Urinary bladder (tissue), 4 donors: Measurements from ENCODE around the gene HINT3. TPM values are rescaled to one million over a fixed set of nuclear protein-coding genes. Genes with fewer than 3 reads are reported as not detected.
"Not testable (repeated sequence)": the region's sequence is repeated elsewhere in the genome, so short reads cannot be mapped to it uniquely, and the experiment has no call there.

Experiments
- DNase-seq: peaks from one replicate; pipeline ENCODE4 v3.0.0-alpha.2; 2015; ENCODE audit errors: extremely low spot score
- H3K27ac ChIP-seq: one replicate; pipeline ENCODE4 v1.5.1; 2013; ENCODE audit warnings: low read depth, mild to moderate bottlenecking, moderate library complexity
- H3K36me3 ChIP-seq: one replicate; pipeline ENCODE4 v1.6.1; 2013; ENCODE audit warnings: mild to moderate bottlenecking, moderate library complexity; ENCODE audit not compliant: insufficient read depth
- H3K4me1 ChIP-seq: one replicate; pipeline ENCODE4 v1.6.1; 2013; ENCODE audit warnings: mild to moderate bottlenecking, moderate library complexity; ENCODE audit not compliant: insufficient read depth
- H3K4me3 ChIP-seq: one replicate; pipeline ENCODE4 v1.5.1; 2013; ENCODE audit warnings: low read depth, low read length
- WGBS: extraction: QIAGEN DNeasy Blood & Tissue Kit; methylation state at CpG from one replicate; pipeline ENCODE4 v1.1.7; 2013; 5-methylcytosine and 5-hydroxymethylcytosine counted together
- polyA plus RNA-seq: library from polyadenylated mRNA; stranded (reverse); fragments of 200-250 nt; gene quantifications from one replicate; pipeline ENCODE4 v1.2.3, GENCODE V29; 2013
- total RNA-seq: library from RNA; depleted of rRNA; stranded (reverse); fragments of >200 nt; gene quantifications from one replicate; pipeline ENCODE4 v1.2.3, GENCODE V29; 2014
- donor health status: healthy with polysubstance abuse.
- donor health status: healthy.

The HINT3 gene
- total and polyA plus RNA-seq, 2 donors: 25.5 to 44.8 TPM

GRCh38 chr6:125945378-125946141 is 11.0 kb upstream of the HINT3 start:
- Histone ChIP-seq H3K4me1 (no peaks in the 10 kb centered on the region), H3K4me3 (no peak overlapping the region), H3K36me3 (no peaks in the 10 kb centered on the region), H3K27ac (peak overlapping the region; percentile 71)
- 55% methylated on average over 1 of the region's 1 CpG for WGBS
- no peak for DNase-seq

DNA sequence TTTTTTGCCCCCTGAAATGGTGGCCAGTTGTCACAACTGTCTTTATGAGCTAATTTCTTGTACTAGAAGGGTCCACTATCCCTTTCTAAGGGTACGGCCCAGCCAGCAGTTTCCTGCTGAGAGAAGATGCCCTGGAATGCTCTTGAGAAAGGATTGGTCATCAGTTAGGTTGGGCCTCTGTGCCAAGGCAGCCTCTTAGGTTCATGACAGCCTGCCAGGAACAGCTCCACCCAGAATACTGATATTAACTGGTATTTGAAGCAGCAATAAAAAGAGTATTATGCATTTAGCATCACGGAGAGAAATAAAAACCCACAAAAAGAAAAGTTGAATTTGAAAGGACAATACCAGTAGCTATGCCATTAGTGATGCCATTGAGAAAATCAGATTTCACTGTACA is 9.0 kb upstream of the HINT3 start:
- DNase-seq: no peak
- no peak overlapping the region for H3K27ac ChIP-seq

DNA sequence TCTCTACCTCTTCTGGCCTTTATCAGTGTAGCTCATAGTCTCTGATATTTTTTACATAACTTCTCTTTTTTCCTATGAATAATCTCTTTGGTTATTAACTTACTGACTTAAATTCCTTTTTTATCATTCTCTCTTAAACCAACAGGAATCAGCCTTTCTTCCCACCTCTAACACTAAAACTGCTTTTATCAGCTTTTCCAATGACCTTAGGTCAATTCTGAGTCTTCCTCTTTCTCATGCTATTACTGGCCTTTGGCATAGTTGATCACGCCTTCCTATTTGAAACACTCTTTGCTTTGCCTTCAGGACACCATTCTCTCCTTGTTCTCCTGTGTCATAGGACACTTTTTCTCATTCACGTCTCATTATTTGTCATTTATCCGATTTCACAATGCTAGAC is 8.1 kb upstream of the HINT3 start:
- Histone ChIP-seq H3K36me3 (no peaks in the 10 kb centered on the region), H3K4me3 (no peak overlapping the region), H3K27ac (no peak overlapping the region), H3K4me1 (no peaks in the 10 kb centered on the region)
- DNase-seq: no peak
- 90% methylated on average over 3 of the region's 3 CpGs for WGBS

More for the DNA sequence above, 9.0 kb upstream of the HINT3 start:
- 68% methylated on average over 2 of the region's 2 CpGs for WGBS
- H3K36me3 ChIP-seq: no peaks in the 10 kb centered on the region
- H3K4me1 ChIP-seq: no peaks in the 10 kb centered on the region
- no peak overlapping the region for H3K4me3 ChIP-seq

GRCh38 chr6:125949069-125949468 is 7.5 kb upstream of the HINT3 start:
- DNase-seq: no peak
- H3K36me3 ChIP-seq: no peaks in the 10 kb centered on the region
- no peaks in the 10 kb centered on the region for H3K4me1 ChIP-seq
- no peak overlapping the region for H3K4me3 ChIP-seq
- H3K27ac ChIP-seq: no peak overlapping the region
- 85% methylated on average over 2 of the region's 2 CpGs for WGBS

DNA sequence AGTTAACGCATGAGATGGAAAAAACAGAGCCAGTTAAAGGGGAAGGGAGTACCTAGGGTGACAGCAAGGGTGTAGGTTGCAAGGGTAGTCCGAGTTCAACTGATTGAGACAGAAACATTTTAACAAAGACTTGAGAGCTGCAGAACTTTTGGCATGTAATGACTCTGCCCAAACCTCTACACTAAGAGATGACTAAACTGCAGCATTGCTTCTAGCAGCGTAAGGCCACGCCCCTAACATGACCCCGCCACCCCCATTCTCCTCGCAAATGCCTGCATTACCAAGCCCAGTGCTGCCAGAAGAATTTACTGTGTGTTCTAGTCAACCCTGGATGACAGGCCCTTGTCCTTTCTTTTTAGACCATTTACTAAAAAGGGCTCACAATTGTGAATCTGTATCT is 6.3 kb upstream of the HINT3 start:
- Histone ChIP-seq H3K27ac (no peak overlapping the region), H3K36me3 (no peaks in the 10 kb centered on the region), H3K4me1 (no peaks in the 10 kb centered on the region), H3K4me3 (no peak overlapping the region)
- WGBS: 76% methylated on average over 6 of the region's 6 CpGs
- no peak for DNase-seq

DNA sequence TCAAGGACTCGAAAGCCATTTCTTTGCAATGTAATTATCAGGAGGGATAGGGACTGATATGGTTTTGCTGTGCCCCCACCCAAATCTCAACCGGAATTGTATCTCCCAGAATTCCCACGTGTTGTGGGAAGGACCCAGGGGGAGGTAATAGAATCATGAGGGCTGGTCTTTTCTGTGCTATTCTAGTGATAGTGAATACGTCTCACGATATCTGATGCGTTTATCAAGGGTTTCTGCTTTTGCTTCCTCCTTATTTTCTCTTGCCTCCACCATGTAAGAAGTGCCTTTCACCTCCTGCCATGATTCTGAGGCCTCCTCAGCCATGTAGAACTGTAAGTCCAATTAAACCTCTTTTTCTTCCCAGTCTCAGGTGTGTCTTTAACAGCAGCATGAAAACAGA is 5.9 kb upstream of the HINT3 start:
- 83% methylated on average over 6 of the region's 6 CpGs for WGBS
- DNase-seq, H3K4me3 ChIP-seq, H3K36me3 ChIP-seq, H3K4me1 ChIP-seq, H3K27ac ChIP-seq: not testable (repeated sequence)

- no peak overlapping the region for H3K27ac ChIP-seq
- WGBS: 78% methylated on average over 1 of the region's 1 CpG
- H3K36me3 ChIP-seq: no peaks in the 10 kb centered on the region
- H3K4me3 ChIP-seq: no peak overlapping the region
- no peaks in the 10 kb centered on the region for H3K4me1 ChIP-seq
- DNase-seq: no peak
These were observed 5.2 kb upstream of the HINT3 start for GRCh38 chr6:125951323-125951722.

DNA sequence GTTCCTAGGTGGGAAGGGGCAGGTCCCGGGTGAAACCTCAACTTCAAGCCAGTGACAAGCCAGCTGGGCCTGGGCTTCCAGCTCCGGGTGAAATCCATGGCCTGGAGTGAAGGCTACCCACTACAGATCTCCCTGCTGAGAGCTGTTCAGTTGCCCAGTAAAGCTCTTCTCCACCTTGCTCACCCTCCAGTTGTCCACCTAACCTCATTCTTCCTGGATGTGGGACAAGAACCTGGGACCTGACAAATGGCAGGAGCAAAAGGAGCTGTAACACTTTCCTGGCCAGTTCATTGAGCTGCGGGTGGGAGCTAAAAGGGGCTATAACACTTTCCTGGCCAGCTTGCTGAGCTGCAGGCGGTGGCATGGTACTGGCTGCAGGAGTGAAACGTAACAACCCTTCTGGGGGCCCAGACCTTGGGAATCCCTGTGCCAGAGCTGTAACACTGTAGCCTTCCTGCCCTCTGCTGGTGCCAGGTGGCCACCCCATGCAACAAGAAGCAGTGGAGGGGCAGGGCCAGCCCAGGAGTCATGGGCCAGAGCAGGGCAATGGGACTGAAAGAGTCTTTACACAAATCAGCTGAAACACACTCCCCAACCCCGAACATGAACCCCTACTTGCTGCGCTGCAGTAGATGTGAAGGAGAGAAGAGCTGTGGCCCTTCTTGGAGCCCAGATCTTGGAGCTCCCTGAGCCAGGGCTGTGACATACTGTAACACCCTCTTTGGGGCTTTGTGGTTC is 3.6 kb upstream of the HINT3 start:
- DNase-seq: no peak
- Histone ChIP-seq H3K27ac (no peak overlapping the region), H3K4me3 (no peak overlapping the region), H3K36me3 (no peaks in the 10 kb centered on the region), H3K4me1 (no peaks in the 10 kb centered on the region)
- 82% methylated on average over 7 of the region's 7 CpGs for WGBS

GRCh38 chr6:125953502-125953875 is 3.1 kb upstream of the HINT3 start:
- H3K36me3 ChIP-seq: no peaks in the 10 kb centered on the region
- DNase-seq: no peak
- H3K4me3 ChIP-seq: no peak overlapping the region
- WGBS: 79% methylated on average over 11 of the region's 11 CpGs
- H3K27ac ChIP-seq: no peak overlapping the region
- H3K4me1 ChIP-seq: peaks cover under 1% of the 10 kb centered on the region

GRCh38 chr6:125954735-125955339 is 1.7 kb upstream of the HINT3 start:
- DNase-seq: no peak
- 50% methylated on average over 5 of the region's 5 CpGs for WGBS
- Histone ChIP-seq H3K36me3 (peaks cover 2% of the 10 kb centered on the region), H3K27ac (no peak overlapping the region), H3K4me3 (no peak overlapping the region), H3K4me1 (peaks cover 3% of the 10 kb centered on the region)

GRCh38 chr6:125955973-125956372 is 597 bp upstream of the HINT3 start:
- H3K4me1 ChIP-seq: peaks cover 3% of the 10 kb centered on the region
- DNase-seq: no peak
- WGBS: 41% methylated on average over 5 of the region's 5 CpGs
- H3K27ac ChIP-seq: no peak overlapping the region
- H3K4me3 ChIP-seq: no peak overlapping the region
- peaks cover 2% of the 10 kb centered on the region for H3K36me3 ChIP-seq

DNA sequence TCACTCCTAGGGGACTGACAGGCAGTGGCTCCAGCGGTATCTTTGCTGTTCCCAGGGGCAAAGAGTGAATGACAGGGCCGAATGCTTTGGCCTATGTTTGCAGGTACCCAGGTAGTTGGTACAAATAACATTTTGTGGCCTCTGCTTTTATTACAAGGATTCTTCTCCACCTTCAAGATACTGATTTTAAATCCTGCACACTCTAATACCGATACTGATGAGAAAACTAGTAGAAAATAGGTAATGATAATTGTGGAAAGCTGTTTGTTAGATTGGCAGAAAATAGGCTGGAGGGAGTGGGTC is 772 bp downstream of the HINT3 start:
- H3K27ac ChIP-seq: peak overlapping the region; percentile 92
- H3K4me3 ChIP-seq: peak overlapping the region; percentile 79
- DNase-seq: no peak
- 4% methylated on average over 3 of the region's 3 CpGs for WGBS
- H3K4me1 ChIP-seq: peaks cover 3% of the 10 kb centered on the region
- peaks cover 4% of the 10 kb centered on the region for H3K36me3 ChIP-seq

- 29% methylated on average over 4 of the region's 4 CpGs for WGBS
- peaks cover 4% of the 10 kb centered on the region for H3K36me3 ChIP-seq
- no peak overlapping the region for H3K27ac ChIP-seq
- peak; percentile 23 for DNase-seq
- peaks cover 3% of the 10 kb centered on the region for H3K4me1 ChIP-seq
- H3K4me3 ChIP-seq: peak overlapping the region; percentile 79
These were observed 1.3 kb downstream of the HINT3 start for GRCh38 chr6:125957845-125958244.

DNA sequence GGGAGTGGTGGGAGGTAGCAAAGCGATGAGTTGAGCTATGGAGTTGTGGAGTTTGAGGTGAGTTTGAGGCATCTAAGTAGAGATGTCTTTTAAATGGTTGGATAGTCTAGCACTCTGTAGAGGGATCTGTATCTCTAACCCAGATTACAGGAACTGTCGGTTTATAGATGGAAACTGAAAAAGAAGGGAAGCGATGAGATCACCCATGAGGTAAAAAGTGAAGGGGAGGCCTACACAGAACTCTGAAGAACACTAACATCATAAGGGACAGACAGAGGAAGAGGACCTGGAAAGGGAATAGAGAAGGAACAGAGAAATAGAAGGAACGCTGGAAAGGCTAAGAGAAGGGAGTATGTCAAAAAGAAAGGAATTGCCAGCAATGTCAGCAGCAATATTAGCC is 2.5 kb downstream of the HINT3 start:
- WGBS: 91% methylated on average over 4 of the region's 4 CpGs
- DNase-seq: no peak

More for the DNA sequence above, 2.5 kb downstream of the HINT3 start:
- Histone ChIP-seq H3K4me1 (peaks cover 3% of the 10 kb centered on the region), H3K36me3 (peaks cover 4% of the 10 kb centered on the region), H3K27ac (no peak overlapping the region), H3K4me3 (no peak overlapping the region)
